Endothelial cell of umbilical vein (primary cell): ENCODE data around the gene RNASEH2A. TPM values are rescaled to one million over a fixed set of nuclear protein-coding genes. Genes with fewer than 3 reads are reported as not detected.

Experiments
- BruUV-seq: library from RNA; stranded (reverse); fragments of 400-500 nt; replicated peaks from 2 replicates; lab custom pipeline; 2021; lab: Mats Ljungman, UMichigan
- CTCF ChIA-PET: fragments of 300-600, 350-600 bp; sonication (Branson Sonifier 250); formaldehyde crosslinking; loops from one replicate; lab custom pipeline; 2021; ENCODE audit warnings: antibody characterized with exemption, inconsistent platforms; lab: Charles Lee
- POLR2A ChIA-PET: fragments of 300-600, 350-600 bp; sonication (Branson Sonifier 250); formaldehyde crosslinking; loops from one replicate; lab custom pipeline; 2021; ENCODE audit warnings: antibody characterized with exemption, inconsistent platforms; lab: Charles Lee
- DNase-seq: peaks from one replicate; pipeline ENCODE4 v3.0.0-alpha.2; 2011; ENCODE audit warnings: low read depth, low spot score
- FAIRE-seq: peaks from 2 replicates; lab custom pipeline; 2011; peaks lifted over from hg19 to GRCh38; lab: Jason Lieb, UNC
- H2AFZ ChIP-seq: 2 replicates; pipeline ENCODE4 v1.6.0; 2012; ENCODE audit warnings: low read depth, low read length, control low read depth, inconsistent platforms
- H3K27ac ChIP-seq: 2 replicates; pipeline ENCODE4 v1.5.1; 2011; ENCODE audit warnings: low read depth, mild to moderate bottlenecking, control low read depth, low read length, moderate library complexity; ENCODE audit not compliant: insufficient read depth
- H3K27me3 ChIP-seq, 2 experiments: 2 replicates each; pipeline versions ENCODE4 v1.6.0 to v1.6.1; 2011; ENCODE audit warnings: low read length in 2 of 2, mixed read lengths in 1 of 2; ENCODE audit not compliant: control insufficient read depth in 2 of 2, insufficient read depth in 2 of 2
- H3K36me3 ChIP-seq, 2 experiments: 2 replicates in 1 of 2; 3 replicates in 1 of 2; pipeline ENCODE4 v1.5.1; 2011; ENCODE audit warnings: low read length in 2 of 2, mild to moderate bottlenecking in 1 of 2, moderate library complexity in 1 of 2; ENCODE audit not compliant: control insufficient read depth in 2 of 2, insufficient read depth in 2 of 2; ENCODE audit errors: extremely low read depth in 1 of 2
- H3K4me1 ChIP-seq: 3 replicates; pipeline ENCODE4 v1.5.1; 2011; ENCODE audit warnings: mild to moderate bottlenecking, low read length; ENCODE audit not compliant: control insufficient read depth, insufficient read depth; ENCODE audit errors: extremely low read depth
- H3K4me2 ChIP-seq: 2 replicates; pipeline ENCODE4 v1.6.1; 2011; ENCODE audit warnings: low read length, control low read depth, mixed read lengths; ENCODE audit not compliant: insufficient read depth
- H3K4me3 ChIP-seq, 3 experiments: fragments of 200-600 bp in 1 of 3; sonication (generic), shearing (Covaris generic) in 1 of 3; replicated peaks in 1 of 3; 2 replicates each; pipeline ENCODE4 v1.5.1; 2011 to 2016; ENCODE audit warnings: control low read depth in 3 of 3, low read length in 3 of 3, mild to moderate bottlenecking in 2 of 3, inconsistent platforms in 1 of 3, low read depth in 1 of 3, moderate library complexity in 1 of 3; ENCODE audit not compliant: insufficient read depth in 1 of 3
- H3K79me2 ChIP-seq: 2 replicates; pipeline ENCODE4 v1.6.0; 2012; ENCODE audit warnings: low read length, inconsistent platforms; ENCODE audit not compliant: control insufficient read depth, insufficient read depth
- H3K9ac ChIP-seq: replicated peaks from 2 replicates; pipeline ENCODE3; 2011; ENCODE audit warnings: low read length, control low read depth; ENCODE audit not compliant: insufficient read depth; ENCODE audit errors: extremely low read depth
- H3K9me1 ChIP-seq: replicated peaks from 3 replicates; pipeline ENCODE4 v1.6.0; 2011; ENCODE audit warnings: mild to moderate bottlenecking, low read length; ENCODE audit not compliant: control insufficient read depth, insufficient read depth; ENCODE audit errors: extremely low read depth
- H3K9me3 ChIP-seq: replicated peaks from 2 replicates; pipeline ENCODE4 v1.5.1; 2012; ENCODE audit warnings: low read length, inconsistent platforms; ENCODE audit not compliant: control insufficient read depth, insufficient read depth
- H4K20me1 ChIP-seq: replicated peaks from 2 replicates; pipeline ENCODE3; 2011; ENCODE audit warnings: mild to moderate bottlenecking, low read length; ENCODE audit not compliant: control insufficient read depth, insufficient read depth; ENCODE audit errors: extremely low read depth
- CTCF ChIP-seq, 2 donors: IDR thresholded peaks; 1 replicate in 1 of 2; 2 replicates in 1 of 2; pipeline ENCODE4 v1.5.1; 2011; ENCODE audit warnings: low read length in 2 of 2, mild to moderate bottlenecking in 2 of 2, moderate library complexity in 2 of 2, control low read depth in 1 of 2, inconsistent platforms in 1 of 2, low read depth in 1 of 2; ENCODE audit not compliant: insufficient read depth in 1 of 2; ENCODE audit errors: extremely low read depth in 1 of 2
- EZH2 ChIP-seq: IDR thresholded peaks from 2 replicates; pipeline ENCODE4 v1.6.1; 2012; ENCODE audit warnings: borderline replicate concordance, low read depth, mild to moderate bottlenecking, moderate library complexity, low read length, inconsistent platforms; ENCODE audit not compliant: severe bottlenecking
- FOS ChIP-seq: IDR thresholded peaks from 2 replicates; pipeline ENCODE4 v1.6.1; 2011; ENCODE audit warnings: mild to moderate bottlenecking, low read length, moderate library complexity, borderline replicate concordance; ENCODE audit not compliant: insufficient read depth
- GATA2 ChIP-seq: IDR thresholded peaks from 2 replicates; pipeline ENCODE4 v1.7.0; 2011; ENCODE audit warnings: low read depth, mild to moderate bottlenecking, moderate library complexity, mixed read lengths, low read length; ENCODE audit not compliant: insufficient read length, insufficient read depth
- JUN ChIP-seq: IDR thresholded peaks from 2 replicates; pipeline ENCODE4 v1.6.1; 2011; ENCODE audit warnings: borderline replicate concordance, low read depth; ENCODE audit not compliant: insufficient read length, insufficient read depth
- MYC ChIP-seq: IDR thresholded peaks from one replicate; pipeline ENCODE4 v1.6.1; 2011; ENCODE audit warnings: mild to moderate bottlenecking, low read depth, low read length
- POLR2A ChIP-seq: IDR thresholded peaks from 2 replicates; pipeline ENCODE4 v1.6.1; 2012; ENCODE audit warnings: low read depth, mild to moderate bottlenecking, control low read depth, low read length
- POLR2AphosphoS5 ChIP-seq: IDR thresholded peaks from 2 replicates; pipeline ENCODE4 v1.6.1; 2012; ENCODE audit warnings: low read depth, mild to moderate bottlenecking, control low read depth, low read length, moderate library complexity; ENCODE audit not compliant: insufficient read depth
- dilution Hi-C: fragments of 300-500 bp; cut with MboI; formaldehyde crosslinking; loops from one replicate; pipeline ENCODE4 v1.15.0; 2019; ENCODE audit warnings: low sequenced_read_pairs; ENCODE audit not compliant: extremely low pct_ligation_motif_present
- intact Hi-C: fragments of 100-400 bp; cut with micrococcal nuclease; formaldehyde crosslinking; loops from one replicate; pipeline ENCODE4 v1.10.0; 2022
- polyA plus RNA-seq, 4 experiments: library from polyadenylated mRNA; depleted of rRNA in 3 of 4; stranded (reverse) in 3 of 4; unstranded in 1 of 4; fragments of >200 nt; gene quantifications; 2 replicates each; pipeline versions ENCODE4 v1.2.1 to v1.2.3, GENCODE V29; 2011 to 2012; ENCODE audit warnings: missing spikeins in 1 of 4
- total RNA-seq: library from RNA; stranded (reverse); gene quantifications from 2 replicates; pipeline ENCODE4 v1.2.3, GENCODE V29; 2021
- TF ChIP-seq, protein P1 (sequence below): IDR thresholded peaks from 2 replicates; pipeline ENCODE4 v1.6.1; 2011; ENCODE audit not compliant: insufficient read depth, insufficient read length

The RNASEH2A gene
- total and polyA plus RNA-seq, 2 donors (not counting 3 experiments of a cell fraction or from before 2014, with no cell fraction given): 25.6 to 45.4 TPM

DNA sequence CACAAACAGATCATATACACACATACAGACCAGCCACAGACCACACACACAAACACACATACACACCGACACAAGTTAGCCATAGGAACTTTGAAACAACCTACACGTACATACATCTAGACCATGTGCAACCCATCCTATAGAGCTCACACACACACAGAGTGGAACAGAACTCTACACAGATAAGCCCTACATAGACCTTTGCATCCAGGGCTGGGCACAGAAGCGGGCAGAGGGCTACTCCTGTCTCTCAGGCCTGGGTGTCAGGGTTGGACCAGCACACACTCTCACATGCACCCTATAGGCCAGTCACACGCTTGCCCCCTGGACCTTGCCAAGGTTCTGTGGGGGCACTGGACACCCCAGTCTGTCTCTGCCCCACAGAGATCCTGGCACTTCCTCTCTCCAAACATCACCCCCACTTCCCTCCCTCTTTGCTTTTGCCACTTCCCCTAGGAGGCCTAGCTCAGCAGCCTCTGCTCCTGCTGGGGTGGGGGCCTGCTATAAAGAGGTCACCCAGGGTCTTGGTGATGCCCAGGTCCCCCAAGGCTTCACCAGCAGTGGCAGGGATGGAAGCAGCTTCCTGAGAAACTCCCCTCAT lies 20.9 kb upstream of the RNASEH2A start:
- Histone ChIP-seq H3K9ac (no peak overlapping the region), H2AFZ (peak overlapping the region; percentile 7), H3K27ac (no peak overlapping the region), H4K20me1 (no peaks in the 10 kb centered on the region), H3K4me2 (no peak overlapping the region), H3K79me2 (no peaks in the 10 kb centered on the region), H3K4me1 (peaks cover 28% of the 10 kb centered on the region), H3K9me1 (no peaks in the 10 kb centered on the region), H3K9me3 (no peaks in the 10 kb centered on the region), H3K27me3 (no peaks in the 10 kb centered on the region), H3K36me3 (no peaks in the 10 kb centered on the region), H3K4me3 (no peak overlapping the region)
- no peak for DNase-seq
- intact Hi-C loops: loop anchor here (10.0 kb wide), 1 partner anchor 149 kb away; the partner anchor contains the start of genes CALR and FARSA
- TF ChIP-seq FOS (no peak), MYC (no peak), GATA2 (no peak), CTCF (IDR thresholded peaks at IDR 0.05; ENCODE audit: extremely low read depth in 1 of 2, insufficient read depth in 1 of 2, low read depth in 1 of 2, low read length in 2 of 2) (no peak), POLR2AphosphoS5 (no peak), JUN (no peak), POLR2A (no peak), EZH2 (no peak)
- TF ChIP-seq, protein P1, sequence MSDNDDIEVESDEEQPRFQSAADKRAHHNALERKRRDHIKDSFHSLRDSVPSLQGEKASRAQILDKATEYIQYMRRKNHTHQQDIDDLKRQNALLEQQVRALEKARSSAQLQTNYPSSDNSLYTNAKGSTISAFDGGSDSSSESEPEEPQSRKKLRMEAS: no peak
- dilution Hi-C loops: no loop called here
- POLR2A ChIA-PET: no interaction called here
- no TSS peak for BruUV-seq
- no peak for FAIRE-seq
- CTCF ChIA-PET: interaction anchor here (1.0 to 4.7 kb wide), 3 partner anchors 8 to 62 kb away, joined by 3 to 48 read pairs (median 3); no protein-coding TSS in a partner anchor
